Stomach (tissue), 9 donors: Measurements from ENCODE around the gene LYZL1. TPM values are rescaled to one million over a fixed set of nuclear protein-coding genes. Genes with fewer than 3 reads are reported as not detected.

Experiments used
- DNase-seq, 2 donors: peaks; one replicate each; pipeline versions ENCODE4 v3.0.0 to v3.0.0-alpha.2; 2013 to 2019
- H3K27ac ChIP-seq, 5 donors: fragments of 200-600 bp in 4 of 5; sonication (generic) in 4 of 5; one replicate each; pipeline ENCODE4 v1.5.1; 2013 to 2019; ENCODE audit warnings: mild to moderate bottlenecking in 1 of 5, moderate library complexity in 1 of 5
- H3K27me3 ChIP-seq, 3 donors: fragments of 200-600 bp; sonication (generic); one replicate each; pipeline ENCODE4 v1.5.1; 2017 to 2019; ENCODE audit warnings: mixed run types in 1 of 3
- H3K36me3 ChIP-seq, 4 donors: fragments of 200-600 bp; sonication (generic); 1 replicate in 3 of 4; 2 replicates in 1 of 4; pipeline ENCODE4 v1.5.1; 2016 to 2019
- H3K4me1 ChIP-seq, 4 donors: fragments of 200-600 bp; sonication (generic); one replicate each; pipeline ENCODE4 v1.5.1; 2016 to 2019
- H3K4me3 ChIP-seq, 4 donors: fragments of 200-600 bp; sonication (generic) in 3 of 4; one replicate each; pipeline ENCODE4 v1.5.1; 2016 to 2019; ENCODE audit warnings: mild to moderate bottlenecking in 1 of 4
- H3K9me3 ChIP-seq, 4 donors: fragments of 200-600 bp; sonication (generic); one replicate each; pipeline ENCODE4 v1.5.1; 2016 to 2019
- EP300 ChIP-seq: sonication (generic); formaldehyde crosslinking; IDR thresholded peaks from one replicate; pipeline ENCODE4 v1.6.1; 2017; ENCODE audit warnings: antibody characterized with exemption
- POLR2A ChIP-seq, 4 donors: fragments of 450-650 bp; IDR thresholded peaks; one replicate each; pipeline ENCODE4 v1.6.1; 2016; ENCODE audit warnings: antibody characterized with exemption in 4 of 4, control low read depth in 2 of 4, mild to moderate bottlenecking in 1 of 4, moderate library complexity in 1 of 4
- POLR2AphosphoS5 ChIP-seq, 3 donors: sonication (generic); formaldehyde crosslinking; IDR thresholded peaks; one replicate each; pipeline ENCODE4 v1.6.1; 2016; ENCODE audit warnings: antibody characterized with exemption in 3 of 3
- WGBS, 5 donors: extraction: QIAGEN DNeasy Blood & Tissue Kit in 3 of 5; methylation state at CpG; one replicate each; pipeline versions ENCODE4 v1.1.5 to v1.1.7; 2013 to 2018; 5-methylcytosine and 5-hydroxymethylcytosine counted together
- intact Hi-C: fragments of 100-400 bp; cut with DNase I; formaldehyde crosslinking; loops from one replicate; pipeline ENCODE4 v1.15.1; 2023; ENCODE audit warnings: low total_unique reads
- polyA plus RNA-seq, 3 donors: library from polyadenylated mRNA; stranded (reverse); fragments of 200-250 nt; gene quantifications; one replicate each; pipeline ENCODE4 v1.2.3, GENCODE V29; 2013
- total RNA-seq, 5 donors: library from RNA; depleted of rRNA; stranded (reverse); fragments of >200 nt; gene quantifications; one replicate each; pipeline versions ENCODE4 v1.1.0 to v1.2.3, GENCODE V29; 2014 to 2016
- TF ChIP-seq, protein P1 (sequence below), 7 experiments: fragments of 450-650 bp in 4 of 7; fragments of 200-600 bp in 3 of 7; sonication (generic) in 3 of 7; IDR thresholded peaks; one replicate each; pipeline ENCODE4 v1.5.1; 2016 to 2019; ENCODE audit warnings: antibody characterized with exemption in 7 of 7, control low read depth in 2 of 7, mild to moderate bottlenecking in 1 of 7
- donor health status: healthy with polysubstance abuse.
- donor health status: Bipolar disorder and iron deficiency.
- donor health status: healthy.

Gene LYZL1
- total and polyA plus RNA-seq, 8 donors, result not detected

DNA sequence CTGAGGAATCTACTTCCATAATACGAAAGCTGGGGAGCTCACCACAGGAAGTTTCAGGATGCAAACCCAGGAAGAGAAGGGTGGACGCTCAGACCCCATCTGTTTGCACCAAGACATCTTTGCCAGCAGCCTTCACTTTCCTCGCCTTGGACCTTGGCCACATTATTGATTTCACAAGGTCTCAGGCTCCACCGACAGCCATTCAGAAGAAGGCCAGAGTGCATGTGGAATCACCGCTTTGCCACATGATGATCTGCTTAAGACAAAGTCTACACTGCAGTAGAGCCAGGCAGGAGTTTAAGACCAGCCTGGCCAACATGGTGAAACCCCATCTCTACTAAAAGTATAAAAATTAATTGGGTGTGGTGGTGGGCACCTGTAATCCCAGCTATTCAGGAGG, 60.0 kb downstream of the LYZL1 start:
- DNase-seq, result no peak

DNA sequence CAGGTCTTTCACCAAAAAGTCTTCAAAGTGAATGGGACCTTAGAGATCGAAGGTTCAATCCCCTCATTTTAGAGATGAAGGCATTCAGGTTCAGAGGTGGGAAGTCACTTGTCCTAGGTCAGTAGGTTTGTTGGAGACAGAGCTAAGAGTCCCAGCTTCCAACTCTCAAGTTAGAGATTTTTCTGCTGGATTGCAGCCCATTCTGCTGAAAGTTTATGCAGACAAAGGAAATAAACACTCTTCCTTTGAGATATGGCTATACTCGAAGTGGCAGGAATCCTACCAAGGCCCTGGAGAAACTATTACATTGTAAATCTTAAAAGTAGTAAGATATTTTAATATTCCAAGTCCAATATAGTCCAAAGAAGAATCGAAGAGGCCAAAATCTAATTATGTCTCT, 64.4 kb downstream of the LYZL1 start:
- H3K27ac ChIP-seq, result no peak overlapping the region
- no peak for TF ChIP-seq EP300
- TF ChIP-seq POLR2AphosphoS5 (IDR thresholded peaks at IDR 0.05), result no peak
- TF ChIP-seq, protein P1, sequence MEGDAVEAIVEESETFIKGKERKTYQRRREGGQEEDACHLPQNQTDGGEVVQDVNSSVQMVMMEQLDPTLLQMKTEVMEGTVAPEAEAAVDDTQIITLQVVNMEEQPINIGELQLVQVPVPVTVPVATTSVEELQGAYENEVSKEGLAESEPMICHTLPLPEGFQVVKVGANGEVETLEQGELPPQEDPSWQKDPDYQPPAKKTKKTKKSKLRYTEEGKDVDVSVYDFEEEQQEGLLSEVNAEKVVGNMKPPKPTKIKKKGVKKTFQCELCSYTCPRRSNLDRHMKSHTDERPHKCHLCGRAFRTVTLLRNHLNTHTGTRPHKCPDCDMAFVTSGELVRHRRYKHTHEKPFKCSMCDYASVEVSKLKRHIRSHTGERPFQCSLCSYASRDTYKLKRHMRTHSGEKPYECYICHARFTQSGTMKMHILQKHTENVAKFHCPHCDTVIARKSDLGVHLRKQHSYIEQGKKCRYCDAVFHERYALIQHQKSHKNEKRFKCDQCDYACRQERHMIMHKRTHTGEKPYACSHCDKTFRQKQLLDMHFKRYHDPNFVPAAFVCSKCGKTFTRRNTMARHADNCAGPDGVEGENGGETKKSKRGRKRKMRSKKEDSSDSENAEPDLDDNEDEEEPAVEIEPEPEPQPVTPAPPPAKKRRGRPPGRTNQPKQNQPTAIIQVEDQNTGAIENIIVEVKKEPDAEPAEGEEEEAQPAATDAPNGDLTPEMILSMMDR (IDR thresholded peaks at IDR 0.05), result no peak
- TF ChIP-seq POLR2A (IDR thresholded peaks at IDR 0.05), result no peak
- H3K27me3 ChIP-seq, result no peaks in the 10 kb centered on the region
- no peaks in the 10 kb centered on the region for H3K9me3 ChIP-seq
- DNase-seq, result peak in 1 of 2 donors; percentile 27
- H3K4me3 ChIP-seq, result no peak overlapping the region
- intact Hi-C loops, result no loop called here
- no peaks in the 10 kb centered on the region for H3K36me3 ChIP-seq
- WGBS, 5 donors, result 45 to 64% (median 60%) methylated on average over 3 of the region's 3 CpGs
- H3K4me1 ChIP-seq, result peaks cover 6 to 26% (median 9%) of the 10 kb centered on the region in 4 donors

More for the DNA sequence above, 60.0 kb downstream of the LYZL1 start:
- no peak for TF ChIP-seq POLR2AphosphoS5 (IDR thresholded peaks at IDR 0.05)
- no peak for TF ChIP-seq POLR2A (IDR thresholded peaks at IDR 0.05)
- TF ChIP-seq EP300, result no peak
- TF ChIP-seq, protein P1 (IDR thresholded peaks at IDR 0.05), result no peak
- intact Hi-C loops, result no loop called here
- H3K4me3 ChIP-seq, result no peak overlapping the region
- no peak overlapping the region for H3K27ac ChIP-seq
- no peaks in the 10 kb centered on the region for H3K9me3 ChIP-seq
- no peaks in the 10 kb centered on the region for H3K36me3 ChIP-seq
- WGBS, 5 donors, result 65 to 94% (median 80%) methylated on average over 5 of the region's 5 CpGs
- peaks cover 0 to 9% (median 0%) of the 10 kb centered on the region in 4 donors for H3K4me1 ChIP-seq
- H3K27me3 ChIP-seq, result peaks cover 0 to 7% (median 2%) of the 10 kb centered on the region in 3 donors

DNA sequence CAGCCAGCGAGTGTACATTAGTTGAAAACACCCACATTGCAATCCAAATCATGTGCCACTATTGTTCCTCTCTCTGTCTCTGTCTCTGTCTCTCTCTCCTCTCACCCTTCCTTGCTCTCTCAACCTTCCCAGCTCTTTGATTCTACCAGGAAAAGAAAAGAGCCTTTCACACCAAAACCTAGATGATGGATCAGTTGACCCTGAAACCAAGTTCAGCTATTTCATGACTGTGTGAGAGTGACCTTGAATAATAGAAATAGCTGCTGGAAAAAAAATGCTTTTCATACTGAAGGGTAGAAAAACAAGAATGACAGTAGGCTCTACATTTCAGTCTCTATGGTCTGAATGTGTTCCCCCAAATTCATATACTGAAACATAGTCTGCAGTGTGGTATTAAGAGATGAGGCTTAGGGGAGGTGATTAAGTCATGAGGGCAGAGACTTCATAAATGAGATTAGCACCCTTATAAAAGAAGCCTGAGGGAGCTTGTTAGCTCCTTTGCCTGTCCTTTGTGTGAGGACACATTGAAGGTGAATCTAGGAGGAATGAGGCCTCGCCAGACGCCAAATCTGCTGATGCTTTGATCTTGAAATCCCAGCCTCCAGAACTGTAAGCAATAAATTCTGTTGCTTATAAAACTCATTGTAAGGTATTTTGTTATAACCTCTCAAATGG, 65.2 kb downstream of the LYZL1 start:
- Histone ChIP-seq H3K36me3 (no peaks in the 10 kb centered on the region), H3K9me3 (no peaks in the 10 kb centered on the region), H3K4me1 (peaks cover 6 to 34% (median 14%) of the 10 kb centered on the region in 4 donors), H3K4me3 (no peak overlapping the region), H3K27me3 (no peaks in the 10 kb centered on the region), H3K27ac (no peak overlapping the region)
- TF ChIP-seq POLR2AphosphoS5 (IDR thresholded peaks at IDR 0.05) (no peak), POLR2A (IDR thresholded peaks at IDR 0.05) (no peak)
- whole genome bisulfite sequencing, 5 donors, result 76 to 89% (median 86%) methylated on average over 3 of the region's 3 CpGs
- intact Hi-C loops, result no loop called here
- DNase-seq, result no peak

DNA sequence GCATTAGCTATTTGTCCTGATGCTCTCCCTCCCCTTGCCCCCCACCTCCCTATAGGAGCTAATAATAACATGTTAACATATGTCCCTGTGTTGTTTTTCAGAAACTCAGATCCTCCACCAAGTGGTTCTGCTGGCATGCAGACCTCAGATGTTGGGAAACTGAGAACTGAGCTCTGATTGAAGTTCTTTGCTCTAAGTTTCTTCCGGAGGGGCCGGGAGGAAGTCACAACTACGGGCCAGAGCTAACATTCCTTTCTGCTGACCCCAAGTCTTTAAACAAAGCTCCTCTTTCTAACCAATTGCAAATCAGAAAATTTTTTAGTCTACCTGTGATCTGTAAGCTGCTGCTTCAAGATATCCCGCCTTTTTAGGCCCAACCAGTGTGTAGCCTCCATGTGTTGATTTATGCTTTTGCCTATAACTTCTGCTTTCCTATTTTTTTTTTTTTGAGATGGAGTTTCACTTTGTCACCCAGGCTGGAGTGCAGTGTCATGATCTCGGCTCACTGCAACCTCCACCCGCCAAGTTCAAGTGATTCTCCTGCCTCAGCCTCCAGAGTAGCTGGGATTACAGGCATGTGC, 66.6 kb downstream of the LYZL1 start:
- H3K4me1 ChIP-seq, result peaks cover 6 to 34% (median 14%) of the 10 kb centered on the region in 4 donors
- H3K27me3 ChIP-seq, result no peaks in the 10 kb centered on the region
- no peak overlapping the region for H3K4me3 ChIP-seq
- H3K9me3 ChIP-seq, result no peaks in the 10 kb centered on the region
- no peak for DNase-seq
- H3K27ac ChIP-seq, result no peak overlapping the region
- TF ChIP-seq EP300 (no peak), POLR2AphosphoS5 (IDR thresholded peaks at IDR 0.05) (no peak), POLR2A (IDR thresholded peaks at IDR 0.05) (no peak)
- TF ChIP-seq, protein P1 (IDR thresholded peaks at IDR 0.05), result no peak
- no peaks in the 10 kb centered on the region for H3K36me3 ChIP-seq
- WGBS, 5 donors, result 68 to 91% (median 82%) methylated on average over 6 of the region's 6 CpGs
- intact Hi-C loops, result no loop called here

DNA sequence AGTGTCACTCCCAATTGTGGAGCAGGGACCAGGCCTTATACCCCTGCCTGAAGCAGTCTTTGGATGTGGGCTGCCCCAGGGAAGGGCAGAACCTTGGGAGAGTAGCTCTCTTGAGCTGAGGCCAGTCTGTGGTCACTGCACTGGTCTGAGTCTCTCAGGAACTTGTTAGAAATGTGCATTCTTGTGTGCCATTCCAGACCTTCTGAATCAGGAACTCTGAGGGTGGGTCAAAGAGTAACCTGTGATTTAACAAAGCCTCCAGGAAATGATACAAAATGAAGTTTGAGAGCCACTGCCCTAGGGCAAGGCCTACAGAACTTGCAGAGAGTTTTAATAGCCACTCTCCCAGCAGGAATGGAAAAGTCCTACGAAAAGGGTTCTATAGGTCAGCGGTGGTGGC, 68.1 kb downstream of the LYZL1 start:
- 81 to 100% (median 97%) methylated on average over 2 of the region's 2 CpGs for WGBS, 5 donors
- intact Hi-C loops, result no loop called here

More for the DNA sequence above, 68.1 kb downstream of the LYZL1 start:
- Histone ChIP-seq H3K9me3 (no peaks in the 10 kb centered on the region), H3K36me3 (no peaks in the 10 kb centered on the region), H3K27me3 (no peaks in the 10 kb centered on the region), H3K4me1 (peaks cover 6 to 34% (median 14%) of the 10 kb centered on the region in 4 donors), H3K4me3 (no peak overlapping the region), H3K27ac (no peak overlapping the region)
- TF ChIP-seq POLR2AphosphoS5 (IDR thresholded peaks at IDR 0.05) (no peak), EP300 (no peak), POLR2A (IDR thresholded peaks at IDR 0.05) (no peak)
- TF ChIP-seq, protein P1 (IDR thresholded peaks at IDR 0.05), result no peak
- no peak for DNase-seq
